NB4 (cell line): ENCODE results near the gene RGS9.

Experiments used
- POLR2A ChIP-seq: IDR thresholded peaks from 2 replicates; pipeline ENCODE4 v1.6.1; 2011; ENCODE audit warnings: mild to moderate bottlenecking; ENCODE audit not compliant: insufficient read length; ENCODE audit errors: extremely low read depth
- TF ChIP-seq, protein P1 (sequence below): IDR thresholded peaks from one replicate; pipeline ENCODE4 v1.5.1; 2012; ENCODE audit warnings: low read depth, low read length
- TF ChIP-seq, protein P2 (sequence below): IDR thresholded peaks from 2 replicates; pipeline ENCODE4 v1.6.1; 2011; ENCODE audit warnings: low read depth, low read length

- TF ChIP-seq, protein P1, sequence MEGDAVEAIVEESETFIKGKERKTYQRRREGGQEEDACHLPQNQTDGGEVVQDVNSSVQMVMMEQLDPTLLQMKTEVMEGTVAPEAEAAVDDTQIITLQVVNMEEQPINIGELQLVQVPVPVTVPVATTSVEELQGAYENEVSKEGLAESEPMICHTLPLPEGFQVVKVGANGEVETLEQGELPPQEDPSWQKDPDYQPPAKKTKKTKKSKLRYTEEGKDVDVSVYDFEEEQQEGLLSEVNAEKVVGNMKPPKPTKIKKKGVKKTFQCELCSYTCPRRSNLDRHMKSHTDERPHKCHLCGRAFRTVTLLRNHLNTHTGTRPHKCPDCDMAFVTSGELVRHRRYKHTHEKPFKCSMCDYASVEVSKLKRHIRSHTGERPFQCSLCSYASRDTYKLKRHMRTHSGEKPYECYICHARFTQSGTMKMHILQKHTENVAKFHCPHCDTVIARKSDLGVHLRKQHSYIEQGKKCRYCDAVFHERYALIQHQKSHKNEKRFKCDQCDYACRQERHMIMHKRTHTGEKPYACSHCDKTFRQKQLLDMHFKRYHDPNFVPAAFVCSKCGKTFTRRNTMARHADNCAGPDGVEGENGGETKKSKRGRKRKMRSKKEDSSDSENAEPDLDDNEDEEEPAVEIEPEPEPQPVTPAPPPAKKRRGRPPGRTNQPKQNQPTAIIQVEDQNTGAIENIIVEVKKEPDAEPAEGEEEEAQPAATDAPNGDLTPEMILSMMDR, result no peak
- no peak for TF ChIP-seq POLR2A
- TF ChIP-seq, protein P2, sequence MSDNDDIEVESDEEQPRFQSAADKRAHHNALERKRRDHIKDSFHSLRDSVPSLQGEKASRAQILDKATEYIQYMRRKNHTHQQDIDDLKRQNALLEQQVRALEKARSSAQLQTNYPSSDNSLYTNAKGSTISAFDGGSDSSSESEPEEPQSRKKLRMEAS, result no peak
These were observed 32.5 kb downstream of the RGS9 start for GRCh38 chr17:65169691-65170090.
